ENCODE measurements around the gene MUC6.

Gene MUC6

DNA sequence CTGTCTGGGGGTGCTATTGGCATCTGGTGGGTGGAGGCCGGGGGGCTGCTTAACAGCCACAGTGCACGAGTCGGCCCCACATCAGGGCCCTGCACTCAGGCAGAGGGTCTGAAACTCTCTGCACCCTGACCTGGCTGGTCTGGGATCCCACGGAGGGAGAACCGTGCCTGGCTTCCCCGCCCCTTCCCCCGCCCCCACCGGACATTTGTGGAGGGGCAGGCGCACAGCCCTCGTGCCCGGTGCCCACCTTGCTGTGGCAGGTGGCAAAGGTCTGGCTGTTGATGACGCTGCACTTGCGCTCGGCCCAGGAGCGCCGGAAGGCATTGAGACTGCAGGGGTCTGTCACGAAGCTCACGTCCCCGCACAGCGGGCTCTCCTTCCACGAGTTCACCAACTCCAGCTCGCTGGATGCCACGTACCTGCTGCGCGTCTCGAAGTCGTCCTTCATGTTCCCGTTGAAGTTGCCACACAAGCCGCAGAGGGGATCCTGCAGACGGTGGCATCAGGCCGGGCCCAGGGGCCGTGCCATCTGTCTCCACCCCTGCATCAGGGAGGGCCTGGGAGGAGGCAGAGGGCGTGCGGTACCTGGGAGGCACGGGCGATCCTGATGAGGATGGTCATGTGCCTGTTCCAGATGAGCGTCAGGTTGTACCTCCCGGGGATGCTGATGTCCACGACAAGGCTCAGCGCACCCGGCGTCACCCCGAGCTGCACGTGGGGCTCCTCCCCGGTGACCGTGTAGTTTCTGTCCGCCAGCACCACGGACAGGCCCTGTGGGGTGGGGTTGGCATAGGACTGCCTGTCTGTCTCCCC, 11.7 kb downstream of the MUC6 start:
- no peak for DNase-seq (ENCODE audit: extremely low read depth, low read depth)
- TF ChIP-seq, protein P1, sequence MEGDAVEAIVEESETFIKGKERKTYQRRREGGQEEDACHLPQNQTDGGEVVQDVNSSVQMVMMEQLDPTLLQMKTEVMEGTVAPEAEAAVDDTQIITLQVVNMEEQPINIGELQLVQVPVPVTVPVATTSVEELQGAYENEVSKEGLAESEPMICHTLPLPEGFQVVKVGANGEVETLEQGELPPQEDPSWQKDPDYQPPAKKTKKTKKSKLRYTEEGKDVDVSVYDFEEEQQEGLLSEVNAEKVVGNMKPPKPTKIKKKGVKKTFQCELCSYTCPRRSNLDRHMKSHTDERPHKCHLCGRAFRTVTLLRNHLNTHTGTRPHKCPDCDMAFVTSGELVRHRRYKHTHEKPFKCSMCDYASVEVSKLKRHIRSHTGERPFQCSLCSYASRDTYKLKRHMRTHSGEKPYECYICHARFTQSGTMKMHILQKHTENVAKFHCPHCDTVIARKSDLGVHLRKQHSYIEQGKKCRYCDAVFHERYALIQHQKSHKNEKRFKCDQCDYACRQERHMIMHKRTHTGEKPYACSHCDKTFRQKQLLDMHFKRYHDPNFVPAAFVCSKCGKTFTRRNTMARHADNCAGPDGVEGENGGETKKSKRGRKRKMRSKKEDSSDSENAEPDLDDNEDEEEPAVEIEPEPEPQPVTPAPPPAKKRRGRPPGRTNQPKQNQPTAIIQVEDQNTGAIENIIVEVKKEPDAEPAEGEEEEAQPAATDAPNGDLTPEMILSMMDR (IDR thresholded peaks at IDR 0.05; ENCODE audit: low read depth, low read length), result no peak

DNA sequence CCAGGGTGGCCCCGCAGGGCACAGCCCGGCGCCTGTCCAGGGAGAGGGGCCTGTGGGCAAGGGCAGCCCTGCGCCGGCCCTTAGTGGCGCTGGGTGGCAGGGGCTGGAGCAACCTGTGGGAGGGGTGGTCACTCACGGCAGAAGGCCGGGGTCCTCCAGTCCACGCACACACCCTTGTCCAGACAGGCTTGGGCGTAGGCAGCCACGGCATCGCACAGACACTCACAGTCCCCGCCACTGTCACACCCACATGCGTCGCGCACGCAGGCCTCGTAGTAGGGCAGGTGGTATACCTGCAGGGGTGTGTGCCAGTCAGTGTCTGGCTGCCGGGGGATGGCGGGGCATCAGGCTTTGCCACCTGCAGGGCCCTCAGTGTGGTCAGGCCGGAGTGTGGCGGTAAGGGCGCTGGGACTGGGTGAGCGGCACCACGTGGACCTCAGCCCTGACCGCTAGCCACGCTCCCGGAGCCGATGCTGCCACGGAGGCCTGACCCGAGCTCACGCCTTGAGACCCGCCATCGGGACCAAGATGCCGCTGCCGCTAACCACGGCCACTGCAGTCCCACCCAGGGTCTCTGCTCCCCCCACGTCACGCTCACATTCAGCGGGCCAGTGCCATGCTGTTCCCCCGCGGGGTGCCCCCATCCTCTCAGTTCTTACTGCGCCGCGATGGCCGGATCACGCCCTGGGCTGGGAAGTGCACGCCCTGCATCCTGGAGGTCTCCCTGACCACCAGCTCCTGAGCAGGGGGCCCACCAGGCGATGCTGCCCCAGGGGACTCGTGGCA, 12.5 kb downstream of the MUC6 start:
- DNase-seq (ENCODE audit: extremely low read depth, low read depth), result no peak
- TF ChIP-seq, protein P1 (IDR thresholded peaks at IDR 0.05; ENCODE audit: low read depth, low read length), result no peak

DNA sequence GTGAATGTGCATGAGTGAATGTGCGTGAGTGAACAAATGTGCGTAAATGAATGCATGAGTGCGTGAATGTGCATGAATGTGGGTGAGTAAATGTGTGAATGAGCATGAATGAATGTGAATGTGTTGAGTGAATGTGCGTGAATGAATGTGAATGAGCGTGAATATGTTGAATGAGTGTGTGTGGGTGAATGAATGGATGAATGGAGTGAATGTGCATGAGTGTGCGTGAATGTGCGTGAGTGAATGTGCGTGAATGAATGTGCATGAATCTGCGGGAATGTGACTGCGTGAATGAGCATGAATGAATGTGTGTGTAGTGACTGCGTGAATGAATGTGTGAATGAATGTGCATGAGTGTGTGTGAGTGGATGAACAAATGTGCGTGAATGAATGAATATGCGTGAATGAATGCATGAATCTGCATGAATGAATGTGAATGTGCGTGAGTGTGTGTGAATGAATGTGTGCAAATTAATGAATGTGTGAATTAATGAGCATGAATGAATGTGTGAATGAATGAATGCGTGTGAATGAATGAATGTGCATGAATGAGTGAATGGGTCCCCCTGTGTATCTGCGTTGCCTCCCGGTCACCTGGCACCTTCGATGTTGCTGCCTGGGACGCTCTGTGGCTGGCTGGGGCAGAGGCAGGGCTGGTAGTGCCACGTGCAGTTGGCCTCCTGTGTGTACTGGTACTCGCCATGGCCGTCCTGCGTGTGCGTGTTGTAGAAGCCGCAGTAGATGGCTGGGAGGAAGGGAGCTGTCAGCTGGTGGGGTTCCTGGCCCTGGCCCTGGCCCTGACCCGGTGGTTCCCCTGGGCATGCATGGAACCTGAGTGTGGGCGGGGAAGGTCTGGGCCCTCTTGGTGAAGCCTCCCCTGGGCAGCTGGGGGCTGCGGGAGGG, 13.4 kb downstream of the MUC6 start:
- no peak for DNase-seq (ENCODE audit: extremely low read depth, low read depth)
- TF ChIP-seq, protein P1 (IDR thresholded peaks at IDR 0.05; ENCODE audit: low read depth, low read length), result no peak

DNA sequence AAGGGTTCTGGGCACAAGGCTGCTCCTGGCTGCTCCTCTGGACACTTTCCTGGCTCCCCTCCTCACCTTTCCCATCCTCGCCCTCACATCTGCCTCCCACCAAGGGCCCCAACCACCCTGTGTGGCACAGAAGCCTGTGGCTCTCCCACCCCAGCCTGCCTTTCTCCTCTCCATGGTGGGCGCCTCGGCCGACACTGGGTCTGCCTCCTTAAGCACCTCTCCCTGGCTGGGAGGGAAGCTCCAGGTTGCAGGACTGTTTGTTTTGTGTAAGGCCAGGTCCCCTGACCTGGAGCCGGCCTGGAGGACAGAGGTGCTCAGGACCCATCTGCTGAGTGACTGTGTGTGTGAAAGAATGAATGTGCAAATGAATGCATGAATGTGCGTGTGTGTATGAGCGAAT, 14.1 kb downstream of the MUC6 start:
- no peak for DNase-seq (ENCODE audit: extremely low read depth, low read depth)
- TF ChIP-seq, protein P1 (IDR thresholded peaks at IDR 0.05; ENCODE audit: low read depth, low read length), result no peak

DNA sequence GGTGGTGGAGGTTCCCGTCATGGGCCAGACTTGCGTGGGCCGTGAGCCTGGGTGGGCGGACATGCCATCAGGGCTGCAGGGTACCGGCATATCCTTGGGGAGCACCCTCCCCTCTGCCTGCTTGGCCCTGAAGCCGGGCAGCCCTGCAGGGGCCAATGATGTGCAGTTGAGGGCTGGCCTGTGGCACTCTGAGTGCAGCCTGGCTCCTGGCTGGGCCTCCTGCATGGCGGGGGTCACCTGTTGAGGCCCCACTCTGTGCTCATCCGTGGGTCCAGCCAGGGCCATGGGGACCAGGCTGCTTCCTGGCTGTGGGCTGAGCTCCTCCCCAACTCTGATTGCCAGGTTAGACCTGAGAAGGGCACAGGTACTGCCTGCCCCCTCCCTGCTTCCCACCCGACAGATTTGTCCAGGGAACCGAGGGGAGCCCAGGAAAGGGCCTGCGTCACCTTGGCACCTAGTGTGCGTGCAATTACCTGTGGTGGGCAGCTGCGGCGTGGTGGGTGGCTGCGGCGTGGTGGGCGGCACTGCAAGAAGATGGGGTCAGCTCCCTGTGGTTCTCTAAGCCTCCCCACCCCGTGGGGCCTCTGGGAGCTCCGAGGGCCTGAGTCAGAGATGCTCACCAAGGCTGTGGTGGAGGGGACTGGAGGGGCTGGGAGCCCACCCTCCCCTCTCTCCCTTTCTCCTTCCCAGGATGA, 16.2 kb downstream of the MUC6 start:
- TF ChIP-seq, protein P1 (IDR thresholded peaks at IDR 0.05; ENCODE audit: low read depth, low read length), result no peak
- no peak for DNase-seq (ENCODE audit: extremely low read depth, low read depth)

DNA sequence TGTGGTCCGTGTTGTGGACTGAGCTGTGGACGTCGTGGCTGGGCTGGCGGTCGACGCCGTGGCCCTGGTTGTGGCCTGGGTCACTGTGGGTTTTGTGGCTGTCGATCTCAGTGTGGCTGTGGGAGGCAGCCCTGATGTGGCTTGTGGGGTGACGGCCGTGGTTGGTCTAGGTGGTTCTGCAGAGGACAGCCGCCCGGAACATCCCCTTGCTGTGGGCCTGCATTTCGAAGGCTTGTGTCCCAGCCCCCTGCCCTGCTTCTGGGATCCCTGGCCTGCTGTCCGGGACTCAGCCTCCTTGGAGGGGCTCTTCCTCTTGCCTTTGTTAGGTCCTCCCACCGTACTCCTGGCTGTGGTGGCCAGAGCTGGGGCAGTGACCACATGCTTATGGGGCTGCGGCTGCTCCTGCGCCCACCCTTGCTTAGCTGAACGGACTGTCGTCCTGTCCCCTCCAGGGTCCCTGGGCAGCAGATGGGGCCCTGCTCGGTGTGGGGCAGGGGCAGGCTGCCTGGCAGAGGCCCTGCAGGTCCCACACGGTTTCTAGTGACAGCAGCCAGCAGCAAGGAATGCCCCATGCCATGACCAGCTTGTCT, 17.1 kb downstream of the MUC6 start:
- TF ChIP-seq, protein P1 (IDR thresholded peaks at IDR 0.05; ENCODE audit: low read depth, low read length), result no peak
- DNase-seq (ENCODE audit: extremely low read depth, low read depth), result no peak
